ENCODE results near the gene TNFSF15.
"Not testable (repeated sequence)": the region's sequence is repeated elsewhere in the genome, so short reads cannot be mapped to it uniquely, and the experiment has no call there.

The TNFSF15 gene

DNA sequence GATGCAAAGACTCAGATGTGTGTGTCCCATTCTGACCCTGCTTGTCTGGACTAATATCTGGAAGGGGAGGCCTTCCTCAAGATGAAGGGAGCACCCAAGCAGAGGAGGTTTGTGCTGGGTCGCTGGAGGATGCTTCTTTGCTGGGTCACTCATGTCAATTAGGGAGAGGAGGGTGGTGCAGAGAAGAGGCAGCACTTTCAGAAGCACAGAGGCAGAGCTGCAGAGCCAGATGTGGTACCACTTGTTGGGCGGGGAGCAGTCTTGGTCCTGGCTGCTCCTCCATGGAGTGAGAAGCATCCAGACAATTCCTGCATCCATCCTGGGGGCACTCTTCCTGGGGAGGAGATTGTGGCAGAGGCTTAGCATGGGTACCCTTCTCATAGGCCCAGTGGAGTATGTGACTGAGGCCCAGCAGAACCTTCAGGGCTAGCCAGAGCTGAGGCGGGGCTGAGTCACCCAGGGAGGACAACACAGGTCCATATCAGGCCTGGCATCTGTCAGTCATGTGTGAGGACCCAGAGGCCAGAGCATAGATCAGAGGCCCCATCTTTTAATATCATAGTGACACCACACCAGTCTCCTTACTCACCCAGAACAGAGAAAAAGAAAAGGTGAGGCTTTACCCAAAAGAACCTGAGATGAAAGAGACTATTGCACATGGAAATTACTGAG lies 59.8 kb downstream of the TNFSF15 start:
- no peak for DNase-seq

DNA sequence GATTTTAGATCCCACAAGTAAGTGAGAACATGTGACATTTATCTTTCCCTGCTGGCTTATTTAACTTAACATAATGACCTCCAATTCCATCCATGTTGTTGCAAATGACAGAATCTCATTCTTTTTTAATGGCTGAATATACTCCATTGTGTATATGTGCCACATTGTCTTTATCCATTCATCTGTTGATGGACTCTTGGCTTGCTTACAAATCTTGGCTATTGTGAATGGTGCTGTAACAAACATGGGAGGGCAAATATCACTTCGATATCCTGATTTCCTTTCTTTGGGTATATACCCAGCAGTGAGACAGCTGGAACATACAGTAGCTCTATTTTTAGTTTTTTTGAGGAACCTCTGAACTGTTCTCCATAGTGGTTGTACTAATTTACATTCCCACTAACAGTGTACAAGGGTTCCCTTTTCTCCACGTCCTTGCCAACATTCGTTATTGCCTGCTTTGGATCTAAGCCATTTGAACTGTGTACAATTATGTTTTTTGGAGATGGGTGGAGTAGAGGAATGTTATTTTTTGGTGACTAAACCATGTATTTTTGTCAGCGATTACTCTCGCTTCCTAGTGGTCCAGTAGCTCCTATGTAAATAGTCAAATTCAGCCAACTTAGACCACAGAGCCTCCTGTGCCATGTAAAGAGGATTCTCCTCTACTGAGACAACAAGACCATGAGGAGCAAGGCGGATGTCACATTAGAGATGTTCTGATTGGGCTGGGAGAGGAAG lies 60.6 kb downstream of the TNFSF15 start:
- DNase-seq: peak; percentile 57

DNA sequence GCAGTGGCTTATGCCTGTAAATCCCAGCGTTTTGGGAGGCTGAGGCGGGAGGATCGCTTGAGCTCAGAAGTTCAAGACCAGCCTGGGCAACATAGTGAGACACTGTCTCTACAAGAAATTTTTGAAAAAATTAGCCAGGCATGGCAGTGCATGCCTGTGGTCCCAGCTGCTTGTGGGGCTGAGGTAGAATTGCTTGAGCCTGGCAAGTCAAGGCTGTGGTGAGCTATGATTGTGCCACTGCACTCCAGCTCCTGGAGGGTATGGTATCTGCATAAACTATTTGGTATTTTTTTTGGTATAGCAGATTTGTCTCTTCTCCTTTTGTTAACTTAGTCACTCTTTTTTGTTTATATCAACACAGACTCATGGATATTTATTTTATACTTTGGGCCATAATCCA lies 62.4 kb downstream of the TNFSF15 start:
- no peak for DNase-seq

DNA sequence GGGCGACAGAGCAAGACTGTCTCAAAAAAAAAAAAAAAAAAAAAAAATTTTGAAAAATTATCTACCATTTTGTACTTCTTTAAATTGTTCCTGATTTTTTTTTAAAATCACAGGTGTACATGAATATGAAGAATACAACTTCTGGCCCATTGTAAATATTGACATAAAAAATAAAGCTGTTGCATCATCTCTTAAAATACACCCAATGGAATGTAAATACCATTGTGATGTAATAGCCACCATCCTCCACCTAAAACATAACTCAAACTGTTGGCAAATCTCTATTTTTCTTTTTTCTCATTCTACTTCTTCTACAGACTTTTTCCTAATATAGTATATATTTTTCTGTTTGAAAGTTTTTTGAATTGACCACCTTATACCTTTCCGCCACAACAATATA lies 62.9 kb downstream of the TNFSF15 start:
- no peak for DNase-seq

DNA sequence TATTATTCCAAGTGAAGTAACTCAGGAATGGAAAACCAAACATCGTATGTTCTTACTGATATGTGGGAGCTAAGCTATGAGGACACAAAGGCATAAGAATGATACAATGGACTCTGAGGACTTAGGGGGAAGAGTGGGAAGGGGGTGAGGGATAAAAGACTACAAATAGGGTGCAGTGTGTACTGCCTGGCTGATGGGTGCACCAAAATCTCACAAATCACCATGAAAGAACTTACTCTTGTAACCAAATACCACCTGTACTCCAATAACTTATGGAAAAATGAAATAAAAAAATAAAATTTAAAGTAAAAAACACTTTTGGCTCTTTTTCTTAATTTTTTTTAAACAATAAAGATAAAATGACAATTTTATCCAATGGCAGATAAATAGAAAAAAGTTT lies 64.3 kb downstream of the TNFSF15 start:
- not testable (repeated sequence) for DNase-seq

DNA sequence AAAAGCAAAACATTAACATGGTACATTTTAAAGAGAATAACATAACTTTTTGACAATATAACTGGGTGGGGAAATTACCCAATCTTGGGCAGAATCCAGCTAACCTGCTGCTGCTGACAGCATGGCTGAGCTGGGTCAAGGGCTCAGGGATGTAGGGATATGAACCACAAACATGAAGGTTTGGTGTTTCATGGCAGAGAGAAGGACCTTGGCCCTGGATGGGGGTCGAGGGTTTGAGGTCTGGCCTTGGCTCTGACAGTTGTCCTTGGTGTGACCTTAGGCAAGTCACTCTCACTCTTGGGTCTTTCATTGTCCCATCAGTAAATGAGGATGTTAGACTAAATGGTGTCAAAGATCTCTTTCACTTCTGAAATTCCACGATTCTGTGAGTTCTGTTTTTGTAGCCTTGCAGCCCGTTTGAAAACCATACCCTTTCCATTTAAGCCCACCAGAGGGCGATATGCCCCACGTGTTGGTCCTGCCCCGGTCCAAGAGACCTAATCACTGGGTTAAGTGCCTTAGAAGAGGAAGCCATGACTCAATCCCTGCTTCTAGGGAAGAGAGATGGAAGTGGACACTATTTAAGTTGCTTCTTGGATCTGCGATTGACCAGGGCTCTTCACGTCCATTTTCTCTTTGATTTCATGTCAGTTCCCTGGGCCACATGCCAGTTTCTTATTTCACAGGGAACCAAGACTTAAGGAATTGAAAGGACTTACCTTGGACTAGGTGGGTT lies 67.1 kb downstream of the TNFSF15 start:
- peak; percentile 73 for DNase-seq

DNA sequence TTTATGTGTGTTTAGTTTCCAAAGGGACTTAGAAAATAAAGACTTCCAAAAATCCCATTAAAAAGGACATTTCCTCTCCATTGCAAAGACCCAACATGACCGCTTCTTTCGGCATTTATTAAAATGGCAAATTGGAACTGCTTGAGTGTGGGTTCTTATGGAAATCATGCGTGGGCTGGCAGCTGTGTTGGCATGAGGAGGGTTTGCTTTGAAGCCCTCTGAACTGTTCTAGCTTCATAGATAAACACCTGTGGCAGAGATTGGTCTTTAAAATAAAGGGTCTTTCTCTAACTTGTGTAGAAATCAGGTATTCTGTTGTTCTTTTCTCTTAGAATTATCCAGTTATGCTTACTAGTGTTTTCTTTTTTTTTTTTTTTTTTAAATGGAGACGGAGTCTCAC lies 68.0 kb downstream of the TNFSF15 start:
- no peak for DNase-seq

DNA sequence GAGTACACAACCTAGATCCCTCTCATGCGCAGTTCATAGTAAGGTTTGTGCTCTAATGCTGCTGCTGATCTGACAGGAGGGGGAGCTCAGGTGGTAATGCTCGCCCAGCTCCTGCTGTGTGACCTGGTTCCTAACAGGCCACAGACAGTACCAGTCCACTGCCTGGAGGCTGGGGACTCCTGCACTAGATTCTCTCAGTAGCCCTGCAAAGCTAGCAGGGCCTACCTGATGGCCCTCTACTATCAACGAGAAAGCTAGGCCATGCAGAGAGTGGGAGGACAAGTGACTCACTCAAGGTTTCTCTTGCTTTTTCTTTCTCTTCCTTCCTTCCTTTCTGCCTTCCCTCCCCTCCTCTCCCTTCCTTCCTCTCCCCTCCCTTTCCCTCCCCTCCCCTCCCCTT lies 68.7 kb downstream of the TNFSF15 start:
- no peak for DNase-seq

DNA sequence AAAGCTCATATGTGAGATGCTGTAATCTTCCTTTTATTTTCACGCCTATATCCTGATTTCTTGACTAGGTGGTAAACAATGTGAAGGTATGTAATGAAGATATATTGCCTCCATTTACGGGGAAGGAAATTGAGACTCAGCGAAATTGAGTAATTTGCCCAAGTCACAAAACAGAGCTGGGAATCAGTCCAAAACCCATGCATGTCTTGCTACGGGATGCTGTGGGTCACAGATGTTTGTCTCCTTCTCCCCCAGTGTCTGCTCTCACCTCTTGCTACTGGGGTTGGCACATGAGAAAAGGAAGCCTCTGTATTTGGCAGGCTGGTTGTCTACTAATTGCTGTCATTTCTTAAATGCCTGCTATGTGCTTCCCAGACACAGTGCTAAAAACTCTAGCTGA lies 70.1 kb downstream of the TNFSF15 start:
- no peak for DNase-seq

DNA sequence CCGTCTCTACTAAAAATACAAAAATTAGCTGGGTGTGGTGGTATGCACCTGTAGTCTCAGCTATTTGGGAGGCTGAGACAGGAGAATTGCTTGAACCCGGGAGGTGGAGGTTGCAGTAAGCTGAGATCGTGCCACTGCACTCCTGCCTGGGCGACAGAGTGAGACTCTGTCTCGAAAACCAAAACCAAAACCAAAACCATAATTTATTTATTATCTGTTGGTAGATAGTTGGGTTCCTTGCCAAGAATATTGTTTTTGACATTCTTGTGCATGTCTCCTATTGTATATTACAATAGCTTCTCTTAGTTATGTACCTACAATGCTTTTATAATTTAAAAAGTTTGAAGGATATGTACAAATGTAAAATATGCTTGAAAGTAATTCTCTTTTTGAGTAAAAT lies 70.7 kb downstream of the TNFSF15 start:
- not testable (repeated sequence) for DNase-seq
